GM23338 (cell line): ENCODE measurements around the gene MERTK. TPM values are rescaled to one million over a fixed set of nuclear protein-coding genes. Genes with fewer than 3 reads are reported as not detected.

Experiments used
- ATAC-seq: fragments of 200-7000 bp; cut with Tn5 transposase; 3 replicates; pipeline ENCODE4 v1.9.1; 2020
- DNase-seq: peaks from one replicate; pipeline ENCODE4 v3.0.0-alpha.2; 2015; ENCODE audit warnings: low spot score
- H2AFZ ChIP-seq: fragments of 200-600 bp; sonication (generic); 2 replicates; pipeline ENCODE4 v1.8.0; 2016; ENCODE audit warnings: antibody characterized with exemption, mild to moderate bottlenecking, moderate library complexity
- H3F3A ChIP-seq: fragments of 200-600 bp; sonication (generic); replicated peaks from 2 replicates; pipeline ENCODE4 v1.8.0; 2017; ENCODE audit warnings: antibody characterized with exemption, mixed run types, low read depth
- H3K27ac ChIP-seq: fragments of 200-600 bp; sonication (generic); 2 replicates; pipeline ENCODE4 v1.6.1; 2016; ENCODE audit warnings: low read depth
- H3K27me3 ChIP-seq: fragments of 200-600 bp; sonication (generic); 2 replicates; pipeline ENCODE4 v1.8.0; 2016; ENCODE audit warnings: mild to moderate bottlenecking, mixed run types, moderate library complexity; ENCODE audit not compliant: insufficient read depth
- H3K36me3 ChIP-seq: fragments of 200-600 bp; sonication (generic); 2 replicates; pipeline ENCODE4 v1.8.0; 2016; ENCODE audit warnings: mild to moderate bottlenecking; ENCODE audit not compliant: insufficient read depth
- H3K4me1 ChIP-seq: fragments of 200-600 bp; sonication (generic); 2 replicates; pipeline ENCODE4 v1.8.0; 2016; ENCODE audit warnings: mild to moderate bottlenecking, moderate library complexity; ENCODE audit not compliant: insufficient read depth
- H3K4me2 ChIP-seq: fragments of 200-600 bp; sonication (generic); 2 replicates; pipeline ENCODE4 v1.7.1; 2017; ENCODE audit warnings: mixed run types
- H3K4me3 ChIP-seq: fragments of 200-600 bp; sonication (generic); 2 replicates; pipeline ENCODE4 v1.6.1; 2016; ENCODE audit warnings: mixed run types
- H3K79me2 ChIP-seq: fragments of 200-600 bp; sonication (generic); replicated peaks from 2 replicates; pipeline ENCODE4 v1.8.0; 2017; ENCODE audit warnings: mild to moderate bottlenecking; ENCODE audit not compliant: insufficient read depth
- H3K9me2 ChIP-seq: fragments of 200-600 bp; sonication (generic); 2 replicates; pipeline ENCODE4 v1.8.0; 2017; ENCODE audit not compliant: insufficient read depth
- H4K20me1 ChIP-seq: fragments of 200-600 bp; sonication (generic); replicated peaks from 2 replicates; pipeline ENCODE4 v1.8.0; 2017; ENCODE audit warnings: mild to moderate bottlenecking; ENCODE audit not compliant: insufficient read depth
- H3K27ac Mint-ChIP-seq: 2 replicates; pipeline ENCODE4 v1.8.0; 2020; ENCODE audit warnings: inconsistent platforms, mild to moderate bottlenecking, moderate library complexity, mixed read lengths
- H3K27me3 Mint-ChIP-seq: 3 replicates; pipeline ENCODE4 v1.8.0; 2022; ENCODE audit warnings: low read depth, mild to moderate bottlenecking, moderate library complexity, mixed read lengths, inconsistent platforms; ENCODE audit not compliant: insufficient read depth, poor library complexity
- H3K36me3 Mint-ChIP-seq: 3 replicates; pipeline ENCODE4 v1.8.0; 2021; ENCODE audit warnings: low read depth, mild to moderate bottlenecking, inconsistent platforms, moderate library complexity, mixed read lengths
- H3K4me1 Mint-ChIP-seq: 3 replicates; pipeline ENCODE4 v1.8.0; 2020; ENCODE audit warnings: mild to moderate bottlenecking, inconsistent platforms, mixed read lengths
- H3K4me3 Mint-ChIP-seq: 3 replicates; pipeline ENCODE4 v1.8.0; 2021; ENCODE audit warnings: moderate library complexity, mild to moderate bottlenecking, inconsistent platforms, mixed read lengths
- H3K9me3 Mint-ChIP-seq: 3 replicates; pipeline ENCODE4 v1.8.0; 2020; ENCODE audit warnings: moderate library complexity, mild to moderate bottlenecking, inconsistent platforms, mixed read lengths
- CREB1 ChIP-seq: fragments of 250-450 bp; sonication (Bioruptor Pico); IDR thresholded peaks from 2 replicates; pipeline ENCODE4 v1.5.0; 2020; ENCODE audit warnings: low read depth, mild to moderate bottlenecking, moderate library complexity
- EZH2 ChIP-seq: fragments of 200-600 bp; sonication (generic); IDR thresholded peaks from one replicate; pipeline ENCODE4 v1.8.0; 2017; ENCODE audit warnings: antibody characterized with exemption, mild to moderate bottlenecking, low read depth; ENCODE audit not compliant: unreplicated experiment
- EZH2phosphoT487 ChIP-seq: fragments of 200-600 bp; sonication (generic); IDR thresholded peaks from one replicate; pipeline ENCODE4 v1.8.1; 2018; ENCODE audit warnings: antibody characterized with exemption; ENCODE audit not compliant: unreplicated experiment
- NANOG ChIP-seq: IDR thresholded peaks from 2 replicates; pipeline ENCODE4 v1.6.1; 2016; ENCODE audit warnings: antibody characterized with exemption, borderline replicate concordance
- POLR2AphosphoS5 ChIP-seq: IDR thresholded peaks from 2 replicates; pipeline ENCODE4 v1.6.1; 2016; ENCODE audit warnings: antibody characterized with exemption, low read depth
- STAT1 ChIP-seq: IDR thresholded peaks from one replicate; pipeline ENCODE4 v1.6.1; 2016; ENCODE audit warnings: antibody characterized with exemption; ENCODE audit not compliant: unreplicated experiment
- ZNF114 ChIP-seq: fragments of 250-450 bp; sonication (Bioruptor Pico); IDR thresholded peaks from 2 replicates; pipeline ENCODE4 v1.5.0; 2020; ENCODE audit warnings: mild to moderate bottlenecking, moderate library complexity
- ZNF331 ChIP-seq: fragments of 250-450 bp; sonication (Bioruptor Pico); IDR thresholded peaks from 2 replicates; pipeline ENCODE4 v1.5.0; 2020; ENCODE audit warnings: low read depth, mild to moderate bottlenecking, moderate library complexity
- polyA plus RNA-seq: library from polyadenylated mRNA; unstranded; fragments of >200 nt; fragmentation: Nextera tagmentation; extraction: Ambion mirVana; gene quantifications from 2 replicates; pipeline ENCODE4 v1.2.1, GENCODE V29; 2016
- total RNA-seq: library from RNA; depleted of rRNA; stranded (reverse); fragments of >200 nt; shearing (Covaris generic); gene quantifications from 2 replicates; pipeline ENCODE4 v1.2.3, GENCODE V29; 2014
- TF ChIP-seq, protein P1 (sequence below): IDR thresholded peaks from 2 replicates; pipeline ENCODE4 v1.6.1; 2016; ENCODE audit warnings: antibody characterized with exemption
- TF ChIP-seq, protein P2 (sequence below): IDR thresholded peaks from one replicate; pipeline ENCODE4 v1.6.1; 2018; ENCODE audit warnings: antibody characterized with exemption; ENCODE audit not compliant: unreplicated experiment
- TF ChIP-seq, protein P3 (sequence below), 2 experiments: fragments of 200-600 bp in 1 of 2; sonication (generic) in 1 of 2; conservative IDR thresholded peaks; 2 replicates each; pipeline versions ENCODE4 v1.5.1 to v1.6.1; 2016 to 2017; ENCODE audit warnings: antibody characterized with exemption in 2 of 2, low read depth in 2 of 2, mild to moderate bottlenecking in 2 of 2, moderate library complexity in 1 of 2

Gene MERTK
- total and polyA plus RNA-seq, 2 experiments from 2014 or later, result 3.0 to 9.0 TPM

DNA sequence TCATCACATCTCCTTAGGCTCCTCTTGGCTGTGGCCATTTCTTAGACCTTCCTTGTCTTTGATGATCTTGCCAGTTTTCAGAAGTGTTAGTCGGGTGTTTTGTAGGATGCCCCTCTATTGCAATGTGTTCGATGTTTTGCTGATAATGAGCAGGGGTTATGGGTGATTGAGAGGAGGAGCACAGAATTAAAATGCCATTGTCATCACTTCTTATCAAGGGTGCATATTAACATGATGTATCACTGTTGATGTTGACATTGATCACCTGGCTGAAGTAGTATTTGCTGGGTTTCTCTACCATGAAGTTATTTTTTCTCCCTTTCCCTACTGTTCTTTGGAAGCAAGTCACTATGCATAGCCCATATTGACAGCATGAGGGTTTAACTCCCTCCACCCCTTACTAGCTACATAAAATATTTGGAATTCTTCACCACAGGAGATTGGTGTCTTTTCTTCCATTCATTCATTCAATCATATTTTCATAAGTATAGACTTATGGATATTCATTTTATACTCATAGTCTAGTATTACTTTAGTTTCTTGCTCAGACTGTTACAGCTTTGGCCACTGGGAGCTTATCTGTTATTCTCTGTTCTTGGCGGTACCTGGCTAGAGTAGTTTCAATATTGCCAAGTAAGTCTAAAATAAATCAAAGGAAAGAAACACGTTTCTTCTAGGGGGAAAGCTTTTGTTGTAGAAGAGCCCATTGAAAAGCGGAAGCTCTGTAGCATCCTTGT is 102.2 kb downstream of the MERTK start:
- Histone ChIP-seq H3K4me3 (no peak overlapping the region), H3K4me1 (no peaks in the 10 kb centered on the region), H3K27ac (no peak overlapping the region), H4K20me1 (no peaks in the 10 kb centered on the region), H3K27me3 (no peaks in the 10 kb centered on the region), H3K36me3 (no peaks in the 10 kb centered on the region; the same call in 1 of the 2 replicates), H3K4me2 (no peak overlapping the region), H3K9me2 (no peaks in the 10 kb centered on the region), H2AFZ (no peak overlapping the region), H3K79me2 (no peaks in the 10 kb centered on the region), H3F3A (no peaks in the 10 kb centered on the region)
- Mint-ChIP-seq H3K4me3 (no peak overlapping the region), H3K4me1 (peaks cover 4% of the 10 kb centered on the region; the same call in 2 of the 3 replicates), H3K9me3 (no peaks in the 10 kb centered on the region), H3K27ac (no peak overlapping the region), H3K36me3 (no peaks in the 10 kb centered on the region), H3K27me3 (peaks cover 1% of the 10 kb centered on the region)
- DNase-seq (no peak), ATAC-seq (no peak)
- no peak for TF ChIP-seq EZH2
- TF ChIP-seq, protein P1, sequence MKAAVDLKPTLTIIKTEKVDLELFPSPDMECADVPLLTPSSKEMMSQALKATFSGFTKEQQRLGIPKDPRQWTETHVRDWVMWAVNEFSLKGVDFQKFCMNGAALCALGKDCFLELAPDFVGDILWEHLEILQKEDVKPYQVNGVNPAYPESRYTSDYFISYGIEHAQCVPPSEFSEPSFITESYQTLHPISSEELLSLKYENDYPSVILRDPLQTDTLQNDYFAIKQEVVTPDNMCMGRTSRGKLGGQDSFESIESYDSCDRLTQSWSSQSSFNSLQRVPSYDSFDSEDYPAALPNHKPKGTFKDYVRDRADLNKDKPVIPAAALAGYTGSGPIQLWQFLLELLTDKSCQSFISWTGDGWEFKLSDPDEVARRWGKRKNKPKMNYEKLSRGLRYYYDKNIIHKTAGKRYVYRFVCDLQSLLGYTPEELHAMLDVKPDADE, result no peak
- TF ChIP-seq STAT1, result no peak
- TF ChIP-seq, protein P2, sequence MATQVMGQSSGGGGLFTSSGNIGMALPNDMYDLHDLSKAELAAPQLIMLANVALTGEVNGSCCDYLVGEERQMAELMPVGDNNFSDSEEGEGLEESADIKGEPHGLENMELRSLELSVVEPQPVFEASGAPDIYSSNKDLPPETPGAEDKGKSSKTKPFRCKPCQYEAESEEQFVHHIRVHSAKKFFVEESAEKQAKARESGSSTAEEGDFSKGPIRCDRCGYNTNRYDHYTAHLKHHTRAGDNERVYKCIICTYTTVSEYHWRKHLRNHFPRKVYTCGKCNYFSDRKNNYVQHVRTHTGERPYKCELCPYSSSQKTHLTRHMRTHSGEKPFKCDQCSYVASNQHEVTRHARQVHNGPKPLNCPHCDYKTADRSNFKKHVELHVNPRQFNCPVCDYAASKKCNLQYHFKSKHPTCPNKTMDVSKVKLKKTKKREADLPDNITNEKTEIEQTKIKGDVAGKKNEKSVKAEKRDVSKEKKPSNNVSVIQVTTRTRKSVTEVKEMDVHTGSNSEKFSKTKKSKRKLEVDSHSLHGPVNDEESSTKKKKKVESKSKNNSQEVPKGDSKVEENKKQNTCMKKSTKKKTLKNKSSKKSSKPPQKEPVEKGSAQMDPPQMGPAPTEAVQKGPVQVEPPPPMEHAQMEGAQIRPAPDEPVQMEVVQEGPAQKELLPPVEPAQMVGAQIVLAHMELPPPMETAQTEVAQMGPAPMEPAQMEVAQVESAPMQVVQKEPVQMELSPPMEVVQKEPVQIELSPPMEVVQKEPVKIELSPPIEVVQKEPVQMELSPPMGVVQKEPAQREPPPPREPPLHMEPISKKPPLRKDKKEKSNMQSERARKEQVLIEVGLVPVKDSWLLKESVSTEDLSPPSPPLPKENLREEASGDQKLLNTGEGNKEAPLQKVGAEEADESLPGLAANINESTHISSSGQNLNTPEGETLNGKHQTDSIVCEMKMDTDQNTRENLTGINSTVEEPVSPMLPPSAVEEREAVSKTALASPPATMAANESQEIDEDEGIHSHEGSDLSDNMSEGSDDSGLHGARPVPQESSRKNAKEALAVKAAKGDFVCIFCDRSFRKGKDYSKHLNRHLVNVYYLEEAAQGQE, result no peak

DNA sequence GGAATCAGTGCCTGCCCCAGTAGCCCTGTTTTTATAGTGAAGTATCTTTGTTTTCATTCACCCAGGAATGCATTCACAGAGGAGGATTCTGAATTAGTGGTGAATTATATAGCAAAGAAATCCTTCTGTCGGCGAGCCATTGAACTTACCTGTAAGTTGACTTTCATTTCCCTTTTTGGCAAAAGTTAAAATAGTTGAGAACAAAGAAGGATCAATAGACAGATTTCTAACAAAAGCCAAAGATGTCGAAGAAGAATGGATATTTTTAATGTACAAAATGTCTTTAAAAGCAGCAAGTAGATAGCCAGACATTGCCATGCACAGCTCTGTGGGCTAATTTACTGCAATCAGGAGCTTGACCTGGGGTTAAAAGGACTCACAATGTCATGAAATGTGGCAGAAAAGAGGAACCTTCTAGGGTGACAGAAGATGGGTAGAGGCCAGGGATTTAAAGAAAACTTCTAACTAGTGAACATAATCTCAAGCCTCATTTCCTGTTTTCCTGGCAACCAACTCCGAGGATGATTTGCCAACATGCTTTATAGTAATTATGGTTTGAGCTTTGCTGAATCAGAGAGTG is 102.8 kb downstream of the MERTK start:
- no peaks in the 10 kb centered on the region for H3K4me1 ChIP-seq
- no peaks in the 10 kb centered on the region; the same call in 1 of the 2 replicates for H3K36me3 ChIP-seq
- no peak overlapping the region for H3K4me3 Mint-ChIP-seq
- ATAC-seq (no peak), DNase-seq (no peak)
- peaks cover 3% of the 10 kb centered on the region for H3K27me3 Mint-ChIP-seq
- no peak overlapping the region for H3K4me3 ChIP-seq
- H2AFZ ChIP-seq, result no peak overlapping the region
- H4K20me1 ChIP-seq, result no peaks in the 10 kb centered on the region
- H3K9me2 ChIP-seq, result no peaks in the 10 kb centered on the region
- no peak overlapping the region for H3K27ac ChIP-seq
- H3F3A ChIP-seq, result no peaks in the 10 kb centered on the region
- no peak overlapping the region for H3K27ac Mint-ChIP-seq
- H3K9me3 Mint-ChIP-seq, result no peaks in the 10 kb centered on the region
- no peaks in the 10 kb centered on the region for H3K27me3 ChIP-seq
- no peaks in the 10 kb centered on the region for H3K79me2 ChIP-seq
- no peaks in the 10 kb centered on the region for H3K36me3 Mint-ChIP-seq
- peaks cover 3% of the 10 kb centered on the region; the same call in 2 of the 3 replicates for H3K4me1 Mint-ChIP-seq
- H3K4me2 ChIP-seq, result no peak overlapping the region
- TF ChIP-seq CREB1 (no peak), POLR2AphosphoS5 (no peak), ZNF114 (CRISPR knock-in tag) (no peak), EZH2 (no peak), EZH2phosphoT487 (no peak), NANOG (no peak), STAT1 (no peak), ZNF331 (CRISPR knock-in tag) (no peak)
- TF ChIP-seq, protein P3, sequence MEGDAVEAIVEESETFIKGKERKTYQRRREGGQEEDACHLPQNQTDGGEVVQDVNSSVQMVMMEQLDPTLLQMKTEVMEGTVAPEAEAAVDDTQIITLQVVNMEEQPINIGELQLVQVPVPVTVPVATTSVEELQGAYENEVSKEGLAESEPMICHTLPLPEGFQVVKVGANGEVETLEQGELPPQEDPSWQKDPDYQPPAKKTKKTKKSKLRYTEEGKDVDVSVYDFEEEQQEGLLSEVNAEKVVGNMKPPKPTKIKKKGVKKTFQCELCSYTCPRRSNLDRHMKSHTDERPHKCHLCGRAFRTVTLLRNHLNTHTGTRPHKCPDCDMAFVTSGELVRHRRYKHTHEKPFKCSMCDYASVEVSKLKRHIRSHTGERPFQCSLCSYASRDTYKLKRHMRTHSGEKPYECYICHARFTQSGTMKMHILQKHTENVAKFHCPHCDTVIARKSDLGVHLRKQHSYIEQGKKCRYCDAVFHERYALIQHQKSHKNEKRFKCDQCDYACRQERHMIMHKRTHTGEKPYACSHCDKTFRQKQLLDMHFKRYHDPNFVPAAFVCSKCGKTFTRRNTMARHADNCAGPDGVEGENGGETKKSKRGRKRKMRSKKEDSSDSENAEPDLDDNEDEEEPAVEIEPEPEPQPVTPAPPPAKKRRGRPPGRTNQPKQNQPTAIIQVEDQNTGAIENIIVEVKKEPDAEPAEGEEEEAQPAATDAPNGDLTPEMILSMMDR (conservative IDR thresholded peaks at IDR 0.05; ENCODE audit: low read depth in 2 of 2), result no peak
- TF ChIP-seq, protein P1, result no peak
- TF ChIP-seq, protein P2, result no peak
